Transverse colon (tissue), 4 donors: ENCODE measurements around the gene CCT7. TPM values are rescaled to one million over a fixed set of nuclear protein-coding genes. Genes with fewer than 3 reads are reported as not detected.
"Not testable (repeated sequence)": the region's sequence is repeated elsewhere in the genome, so short reads cannot be mapped to it uniquely, and the experiment has no call there.

Experiments
- DNase-seq: peaks from one replicate; pipeline ENCODE4 v3.0.0-alpha.2; 2019
- H3K27ac ChIP-seq, 4 donors: fragments of 200-600 bp; sonication (generic); 2 replicates each; pipeline ENCODE4 v1.5.1; 2016 to 2018; ENCODE audit warnings: inconsistent platforms in 4 of 4
- H3K27me3 ChIP-seq: fragments of 200-600 bp; sonication (generic); 2 replicates; pipeline ENCODE4 v1.5.1; 2017; ENCODE audit warnings: inconsistent platforms
- H3K36me3 ChIP-seq, 4 donors: fragments of 200-600 bp; sonication (generic); 2 replicates each; pipeline ENCODE4 v1.5.1; 2017 to 2019; ENCODE audit warnings: inconsistent platforms in 4 of 4
- H3K4me1 ChIP-seq, 4 donors: fragments of 200-600 bp; sonication (generic); 2 replicates each; pipeline ENCODE4 v1.5.1; 2017 to 2020; ENCODE audit warnings: inconsistent platforms in 4 of 4
- H3K4me3 ChIP-seq, 4 donors: fragments of 200-600 bp; sonication (generic); 1 replicate in 1 of 4; 2 replicates in 3 of 4; pipeline versions ENCODE4 v1.5.1 to v1.6.1; 2017 to 2019; ENCODE audit warnings: inconsistent platforms in 4 of 4
- H3K9me3 ChIP-seq, 2 donors: fragments of 200-600 bp; sonication (generic); 2 replicates each; pipeline ENCODE4 v1.5.1; 2017 to 2019; ENCODE audit warnings: inconsistent platforms in 2 of 2
- CTCF ChIP-seq, 5 experiments: fragments of 200-600 bp in 3 of 5; fragments of 450-650 bp in 2 of 5; sonication (generic) in 3 of 5; IDR thresholded peaks; 1 replicate in 2 of 5; 2 replicates in 3 of 5; pipeline ENCODE4 v1.5.1; 2016 to 2017; ENCODE audit warnings: antibody characterized with exemption in 5 of 5, inconsistent platforms in 3 of 5, mild to moderate bottlenecking in 2 of 5, moderate library complexity in 1 of 5
- EP300 ChIP-seq: sonication (generic); formaldehyde crosslinking; IDR thresholded peaks from one replicate; pipeline ENCODE4 v1.6.1; 2017; ENCODE audit warnings: antibody characterized with exemption, low read depth
- POLR2A ChIP-seq: fragments of 450-650 bp; IDR thresholded peaks from one replicate; pipeline ENCODE4 v1.6.1; 2016; ENCODE audit warnings: antibody characterized with exemption, mild to moderate bottlenecking, moderate library complexity
- POLR2AphosphoS5 ChIP-seq, 3 donors: sonication (generic); formaldehyde crosslinking; IDR thresholded peaks; one replicate each; pipeline ENCODE4 v1.6.1; 2016; ENCODE audit warnings: antibody characterized with exemption in 3 of 3
- WGBS, 2 donors: methylation state at CpG; one replicate each; pipeline ENCODE4 v1.1.5; 2018; ENCODE audit warnings: low coverage in 1 of 2; 5-methylcytosine and 5-hydroxymethylcytosine counted together
- in situ Hi-C, 4 donors: fragments of 200-750 bp; cut with MboI; loops; one replicate each; pipeline versions ENCODE4 v1.15.0 to v1.15.1; 2017; ENCODE audit warnings: low sequenced_read_pairs in 3 of 4, low pct_ligation_motif_present in 1 of 4, low pct_unique_long_range_greater_than_20kb in 1 of 4
- intact Hi-C: fragments of 100-400 bp; cut with DNase I; formaldehyde crosslinking; loops from one replicate; pipeline ENCODE4 v1.15.1; 2023; ENCODE audit warnings: low total_unique reads
- total RNA-seq, 4 donors: library from RNA; depleted of rRNA; stranded (reverse); fragments of >200 nt; gene quantifications; one replicate each; pipeline ENCODE4 v1.1.0, GENCODE V29; 2016

The CCT7 gene
- total RNA-seq, 4 donors from 2014 or later: 87.9 to 171 (median 116) TPM

DNA sequence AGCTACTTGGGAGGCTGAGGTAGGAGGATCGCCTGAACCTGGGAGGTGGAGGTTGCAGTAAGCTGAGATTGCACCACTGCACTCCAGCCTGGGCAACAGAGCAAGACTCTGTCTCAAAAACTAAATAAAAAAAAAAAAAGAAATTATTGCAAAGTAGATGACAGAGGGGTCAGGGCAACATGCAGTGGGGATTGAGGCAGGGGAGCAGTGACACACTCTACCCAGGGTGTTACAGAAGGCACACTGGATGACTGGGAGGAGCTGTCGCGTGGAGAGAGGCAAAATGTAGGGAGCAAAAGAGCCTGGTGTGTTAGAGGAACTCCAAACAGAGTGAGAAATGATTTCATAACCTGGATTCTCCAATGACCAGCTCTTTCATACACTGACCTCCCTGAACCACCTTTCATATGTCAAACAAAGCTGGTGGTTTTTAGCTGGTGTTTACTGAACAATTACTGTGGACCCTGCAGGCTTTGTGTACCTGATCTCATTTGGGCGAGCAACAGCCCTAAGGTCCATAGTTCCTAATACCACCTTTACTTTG lies 28.1 kb downstream of the CCT7 start:
- Histone ChIP-seq H3K27me3 (no peaks in the 10 kb centered on the region), H3K9me3 (no peaks in the 10 kb centered on the region), H3K4me3 (no peak overlapping the region), H3K27ac (no peak overlapping the region), H3K36me3 (no peaks in the 10 kb centered on the region), H3K4me1 (no peaks in the 10 kb centered on the region)
- WGBS, 2 donors: 90 to 91% methylated on average over 4 of the region's 4 CpGs
- in situ Hi-C loops (no loop called here), intact Hi-C loops (no loop called here)
- no peak for DNase-seq
- TF ChIP-seq POLR2AphosphoS5 (IDR thresholded peaks at IDR 0.05) (no peak), CTCF (IDR thresholded peaks at IDR 0.05) (no peak), POLR2A (no peak), EP300 (no peak)

DNA sequence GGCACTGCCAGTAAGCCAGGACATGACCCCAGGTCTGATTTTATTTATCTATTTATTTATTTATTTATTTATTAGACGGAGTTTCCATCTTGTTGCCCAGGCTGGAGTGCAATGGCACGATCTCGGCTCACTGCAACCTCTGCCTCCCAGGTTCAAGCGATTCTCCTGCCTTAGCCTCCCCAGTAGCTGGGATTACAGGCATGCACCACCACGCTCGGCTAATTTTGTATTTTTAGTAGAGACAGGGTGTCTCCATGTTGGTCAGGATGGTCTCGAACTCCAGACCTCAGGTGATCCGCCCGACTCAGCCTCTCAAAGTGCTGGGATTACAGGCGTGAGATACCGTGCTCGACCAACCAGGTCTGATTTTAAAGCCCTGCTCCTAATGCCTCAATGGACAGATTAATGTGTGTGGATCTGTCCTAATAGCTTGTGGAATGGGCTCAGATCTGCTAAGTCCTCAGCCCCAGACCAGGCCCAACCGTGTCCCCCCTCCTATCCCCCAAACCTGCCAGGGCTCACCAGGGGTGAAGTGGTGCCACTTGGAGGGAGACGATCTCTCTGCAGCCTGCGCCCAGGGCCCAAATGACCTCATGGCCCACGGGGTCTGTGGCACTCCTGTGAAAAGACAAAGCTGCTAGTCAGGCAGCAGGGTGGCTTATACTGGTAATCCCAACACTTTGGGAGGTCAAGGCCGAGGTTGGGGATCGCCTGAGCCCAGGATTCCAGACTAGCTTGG lies 28.8 kb downstream of the CCT7 start:
- H3K4me3 ChIP-seq, in situ Hi-C loops, H3K36me3 ChIP-seq, intact Hi-C loops, H3K27me3 ChIP-seq, H3K9me3 ChIP-seq, H3K4me1 ChIP-seq, H3K27ac ChIP-seq, DNase-seq: not testable (repeated sequence)
- 83 to 91% methylated on average over 1 to 18 of the region's 18 CpGs for WGBS, 2 donors

- no peak for TF ChIP-seq POLR2A
- TF ChIP-seq EP300: no peak
- no peak for TF ChIP-seq CTCF (IDR thresholded peaks at IDR 0.05)
- no peak for TF ChIP-seq POLR2AphosphoS5 (IDR thresholded peaks at IDR 0.05)
- Histone ChIP-seq H3K4me1 (peaks cover 0 to 9% (median 3%) of the 10 kb centered on the region in 4 donors), H3K27ac (no peak overlapping the region), H3K4me3 (no peak overlapping the region), H3K27me3 (peaks cover 12% of the 10 kb centered on the region), H3K9me3 (no peaks in the 10 kb centered on the region), H3K36me3 (no peaks in the 10 kb centered on the region)
- intact Hi-C loops (no loop called here), in situ Hi-C loops (no loop called here)
- no peak for DNase-seq
- WGBS, 2 donors: 88% methylated on average over 15 of the region's 16 CpGs; no CpG with 5 or more reads in 1 of the 2 donors
Observed at GRCh38 chr2:73263540-73264331, 29.6 kb downstream of the CCT7 start.

DNA sequence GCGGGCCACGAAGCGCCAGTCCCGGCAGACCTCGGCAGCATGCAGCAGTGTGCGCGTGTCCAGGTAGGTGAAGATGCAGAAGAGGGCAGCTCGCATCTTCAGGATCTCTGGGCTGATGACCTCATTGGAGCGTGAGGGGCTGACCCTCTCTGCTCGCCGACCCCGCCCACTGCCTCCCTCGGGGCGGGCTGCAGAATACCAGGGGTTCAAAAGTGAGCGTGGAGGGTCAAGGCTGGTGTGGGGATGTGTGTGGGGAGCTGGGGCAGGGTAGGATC lies 30.2 kb downstream of the CCT7 start:
- no peaks in the 10 kb centered on the region for H3K36me3 ChIP-seq
- no peaks in the 10 kb centered on the region for H3K9me3 ChIP-seq
- intact Hi-C loops (no loop called here), in situ Hi-C loops (no loop called here)
- H3K27me3 ChIP-seq: peaks cover 15% of the 10 kb centered on the region
- H3K4me3 ChIP-seq: no peak overlapping the region
- 85% methylated on average over 15 of the region's 15 CpGs; no CpG with 5 or more reads in 1 of the 2 donors for WGBS, 2 donors
- H3K4me1 ChIP-seq: peaks cover 0 to 12% (median 5%) of the 10 kb centered on the region in 4 donors
- no peak overlapping the region for H3K27ac ChIP-seq
- no peak for DNase-seq
- TF ChIP-seq EP300: no peak

GRCh38 chr2:73264783-73265182 lies 30.7 kb downstream of the CCT7 start:
- H3K9me3 ChIP-seq: no peaks in the 10 kb centered on the region
- TF ChIP-seq POLR2AphosphoS5 (IDR thresholded peaks at IDR 0.05) (no peak), CTCF (IDR thresholded peaks at IDR 0.05) (no peak)
- no peak overlapping the region for H3K4me3 ChIP-seq
- peaks cover 15% of the 10 kb centered on the region for H3K27me3 ChIP-seq
- H3K36me3 ChIP-seq: no peaks in the 10 kb centered on the region
- 78 to 100% methylated on average over 1 to 4 of the region's 4 CpGs for WGBS, 2 donors
- H3K27ac ChIP-seq: no peak overlapping the region
- H3K4me1 ChIP-seq: peaks cover 0 to 12% (median 5%) of the 10 kb centered on the region in 4 donors
- in situ Hi-C loops: no loop called here
- intact Hi-C loops: no loop called here
- DNase-seq: no peak
